Upper lobe of right lung (tissue), 1 donor: ENCODE results near the gene NTNG1. TPM values are rescaled to one million over a fixed set of nuclear protein-coding genes. Genes with fewer than 3 reads are reported as not detected.

Experiments
- ATAC-seq: fragments of 200-7000 bp; cut with Tn5 transposase; one replicate; pipeline ENCODE4 v1.9.1; 2020; ENCODE audit warnings: mild to moderate bottlenecking, moderate library complexity
- DNase-seq: peaks from one replicate; pipeline ENCODE4 v3.0.0-alpha.2; 2020
- H3K27ac ChIP-seq: fragments of 200-600 bp; one replicate; pipeline ENCODE4 v1.8.0; 2022
- H3K27me3 ChIP-seq: fragments of 200-600 bp; one replicate; pipeline ENCODE4 v1.8.0; 2022; ENCODE audit warnings: mild to moderate bottlenecking
- H3K36me3 ChIP-seq: fragments of 200-600 bp; one replicate; pipeline ENCODE4 v1.8.0; 2022
- H3K4me1 ChIP-seq: fragments of 200-600 bp; one replicate; pipeline ENCODE4 v1.8.0; 2022
- H3K4me3 ChIP-seq: fragments of 200-600 bp; one replicate; pipeline ENCODE4 v1.8.0; 2022; ENCODE audit warnings: mild to moderate bottlenecking
- H3K9me3 ChIP-seq: fragments of 200-600 bp; one replicate; pipeline ENCODE4 v1.8.0; 2022
- CTCF ChIP-seq: fragments of 200-600 bp; IDR thresholded peaks from one replicate; pipeline ENCODE4 v1.8.0; 2022; ENCODE audit warnings: antibody characterized with exemption
- intact Hi-C: fragments of 100-400 bp; cut with DNase I; formaldehyde crosslinking; loops from one replicate; pipeline ENCODE4 v1.11.0; 2022
- total RNA-seq: library from RNA; stranded (reverse); fragmentation: NEBNext Ultra II Directional; extraction: Animal tissue kit (Norgen Biotek cat#: 25700); gene quantifications from one replicate; pipeline ENCODE4 v1.2.1, GENCODE V29; 2021
- donor health status: DM: no; HTN: yes; CAD: no; lungs with severe emphysema.

The NTNG1 gene
- total RNA-seq, 1 donor from 2014 or later, result 12.6 TPM

GRCh38 chr1:107363154-107363553 is 222.3 kb downstream of the NTNG1 start:
- no peak overlapping the region for H3K4me3 ChIP-seq
- no peak for TF ChIP-seq CTCF
- no peaks in the 10 kb centered on the region for H3K4me1 ChIP-seq
- ATAC-seq, result no peak
- DNase-seq, result no peak
- H3K36me3 ChIP-seq, result no peaks in the 10 kb centered on the region
- intact Hi-C loops, result no loop called here
- H3K27ac ChIP-seq, result no peak overlapping the region
- H3K9me3 ChIP-seq, result no peaks in the 10 kb centered on the region
- H3K27me3 ChIP-seq, result no peaks in the 10 kb centered on the region

- H3K4me1 ChIP-seq, result no peaks in the 10 kb centered on the region
- no peak overlapping the region for H3K27ac ChIP-seq
- intact Hi-C loops, result no loop called here
- no peak for ATAC-seq
- H3K4me3 ChIP-seq, result no peak overlapping the region
- H3K9me3 ChIP-seq, result no peaks in the 10 kb centered on the region
- no peaks in the 10 kb centered on the region for H3K27me3 ChIP-seq
- DNase-seq, result no peak
- H3K36me3 ChIP-seq, result no peaks in the 10 kb centered on the region
- TF ChIP-seq CTCF, result no peak
Observed at GRCh38 chr1:107365527-107366240, 224.8 kb downstream of the NTNG1 start.

GRCh38 chr1:107378426-107378825 is 237.6 kb downstream of the NTNG1 start:
- no peak for DNase-seq

GRCh38 chr1:107378866-107379265 is 238.0 kb downstream of the NTNG1 start:
- Histone ChIP-seq H3K4me3 (no peak overlapping the region), H3K9me3 (no peaks in the 10 kb centered on the region)
- DNase-seq, result no peak

More at GRCh38 chr1:107378426-107378825, 237.6 kb downstream of the NTNG1 start:
- TF ChIP-seq CTCF, result no peak
- H3K36me3 ChIP-seq, result no peaks in the 10 kb centered on the region
- H3K9me3 ChIP-seq, result no peaks in the 10 kb centered on the region
- no peaks in the 10 kb centered on the region for H3K27me3 ChIP-seq
- intact Hi-C loops, result no loop called here
- no peak overlapping the region for H3K4me3 ChIP-seq
- peak; percentile 23 for ATAC-seq
- H3K4me1 ChIP-seq, result no peaks in the 10 kb centered on the region
- H3K27ac ChIP-seq, result no peak overlapping the region

GRCh38 chr1:107379826-107380225 is 239.0 kb downstream of the NTNG1 start:
- intact Hi-C loops, result no loop called here
- no peaks in the 10 kb centered on the region for H3K4me1 ChIP-seq

More at GRCh38 chr1:107378866-107379265, 238.0 kb downstream of the NTNG1 start:
- ATAC-seq, result no peak
- intact Hi-C loops, result no loop called here
- no peaks in the 10 kb centered on the region for H3K36me3 ChIP-seq
- no peak for TF ChIP-seq CTCF
- H3K27ac ChIP-seq, result no peak overlapping the region
- no peaks in the 10 kb centered on the region for H3K27me3 ChIP-seq
- no peaks in the 10 kb centered on the region for H3K4me1 ChIP-seq

More at GRCh38 chr1:107379826-107380225, 239.0 kb downstream of the NTNG1 start:
- no peak for TF ChIP-seq CTCF
- ATAC-seq (no peak), DNase-seq (no peak)
- Histone ChIP-seq H3K9me3 (no peaks in the 10 kb centered on the region), H3K4me3 (no peak overlapping the region), H3K27ac (no peak overlapping the region), H3K36me3 (no peaks in the 10 kb centered on the region), H3K27me3 (no peaks in the 10 kb centered on the region)
